ENCODE measurements around the gene FCRLA. TPM values are rescaled to one million over a fixed set of nuclear protein-coding genes. Genes with fewer than 3 reads are reported as not detected.
A peak's percentile ranks its signal among the peaks of the same experiment; 100 is the strongest.
"Not testable (repeated sequence)": the region's sequence is repeated elsewhere in the genome, so short reads cannot be mapped to it uniquely, and the experiment has no call there.

FCRLA gene, protein sequence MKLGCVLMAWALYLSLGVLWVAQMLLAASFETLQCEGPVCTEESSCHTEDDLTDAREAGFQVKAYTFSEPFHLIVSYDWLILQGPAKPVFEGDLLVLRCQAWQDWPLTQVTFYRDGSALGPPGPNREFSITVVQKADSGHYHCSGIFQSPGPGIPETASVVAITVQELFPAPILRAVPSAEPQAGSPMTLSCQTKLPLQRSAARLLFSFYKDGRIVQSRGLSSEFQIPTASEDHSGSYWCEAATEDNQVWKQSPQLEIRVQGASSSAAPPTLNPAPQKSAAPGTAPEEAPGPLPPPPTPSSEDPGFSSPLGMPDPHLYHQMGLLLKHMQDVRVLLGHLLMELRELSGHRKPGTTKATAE
- 1.3 and 6.6 TPM in 2 replicates for total RNA-seq (2012; rRNA removed)

DNA sequence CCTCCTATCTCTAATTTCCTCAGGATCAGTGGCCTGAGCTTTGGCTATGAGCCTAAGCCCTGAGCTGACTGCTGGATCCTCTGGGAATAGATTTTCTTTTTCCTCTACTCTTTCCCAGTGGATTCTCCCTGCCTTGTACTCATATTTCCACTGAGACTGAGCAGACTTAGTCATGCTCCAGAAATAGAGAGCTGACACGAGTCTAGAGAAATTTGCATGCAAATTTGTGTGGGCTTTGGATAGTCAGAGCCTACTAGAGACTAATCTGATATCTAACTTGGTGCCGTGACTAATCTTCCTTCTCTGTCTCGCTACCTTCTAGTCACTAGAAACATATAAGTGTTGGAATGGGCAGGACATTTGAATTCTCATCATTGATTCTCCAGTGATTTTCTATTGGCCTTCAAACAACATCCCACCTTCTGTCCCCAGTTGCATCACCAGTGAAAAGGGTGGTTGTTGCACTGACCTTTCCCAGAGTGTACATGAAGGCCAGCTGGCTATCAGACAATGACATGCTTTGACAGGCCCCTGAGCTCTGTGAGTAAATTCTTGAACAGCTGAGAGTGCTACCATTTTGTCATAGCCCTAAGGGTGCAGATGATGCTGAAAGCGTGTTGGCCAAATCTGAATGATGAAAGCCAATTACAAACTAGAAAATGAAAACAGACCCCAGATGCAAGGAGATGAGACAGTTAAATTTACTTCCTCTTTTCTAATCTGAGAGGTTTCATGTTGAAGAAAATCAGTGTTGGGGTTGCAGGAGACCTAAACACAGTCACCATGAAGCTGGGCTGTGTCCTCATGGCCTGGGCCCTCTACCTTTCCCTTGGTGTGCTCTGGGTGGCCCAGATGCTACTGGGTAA lies at the start of gene FCRLA:
Gene FCRLA (plus strand): TSS at position 748 of the 866 bp plus-strand sequence. CDS start 36 bp downstream, at position 784.
- Histone ChIP-seq H3K4me1 (ENCODE audit: control insufficient read depth, insufficient read depth, low read length) (peaks cover 17% of the 10 kb centered on the region), H3K36me3 (ENCODE audit: insufficient read depth, low read length) (no peaks in the 10 kb centered on the region), H3K27me3 (ENCODE audit: control insufficient read depth, insufficient read depth, low read length) (no peaks in the 10 kb centered on the region), H3K9me3 (replicated peaks; ENCODE audit: low read length) (no peaks in the 10 kb centered on the region), H3K9ac (ENCODE audit: low read depth, low read length) (peak within 1 kb of the TSS; percentile 65), H3K4me3 (ENCODE audit: low read length) (peak within 1 kb of the TSS; percentile 9), H3K4me2 (ENCODE audit: low read length) (peak within 1 kb of the TSS; percentile 61)

DNA sequence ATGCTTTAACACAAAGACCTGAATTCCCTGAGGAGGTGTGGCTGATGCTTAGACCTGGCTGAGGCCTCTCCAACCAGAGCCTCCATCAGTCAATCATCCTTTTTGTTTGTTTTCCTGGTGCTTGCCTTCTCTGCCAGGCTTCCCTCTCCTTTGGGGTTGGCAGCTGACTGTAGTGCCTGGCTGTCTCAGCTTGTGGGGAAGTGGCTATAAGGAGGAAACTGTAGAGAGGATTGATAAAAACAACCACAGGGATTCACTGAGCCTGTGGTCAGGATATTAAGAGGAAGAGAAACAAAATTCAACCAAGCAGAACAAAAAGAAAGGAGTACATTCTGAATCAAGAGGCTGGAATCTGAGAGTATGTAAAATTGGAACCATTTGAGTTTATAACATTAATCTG lies 48.5 kb upstream of the FCRLA start:
- not testable (repeated sequence) for H3K4me2 ChIP-seq (ENCODE audit: low read length); H3K27me3 ChIP-seq (ENCODE audit: control insufficient read depth, insufficient read depth, low read length); H3K9me3 ChIP-seq (replicated peaks; ENCODE audit: low read length); H3K36me3 ChIP-seq (ENCODE audit: insufficient read depth, low read length); H3K4me3 ChIP-seq (ENCODE audit: low read length); H3K4me1 ChIP-seq (ENCODE audit: control insufficient read depth, insufficient read depth, low read length); H3K9ac ChIP-seq (ENCODE audit: low read depth, low read length)

DNA sequence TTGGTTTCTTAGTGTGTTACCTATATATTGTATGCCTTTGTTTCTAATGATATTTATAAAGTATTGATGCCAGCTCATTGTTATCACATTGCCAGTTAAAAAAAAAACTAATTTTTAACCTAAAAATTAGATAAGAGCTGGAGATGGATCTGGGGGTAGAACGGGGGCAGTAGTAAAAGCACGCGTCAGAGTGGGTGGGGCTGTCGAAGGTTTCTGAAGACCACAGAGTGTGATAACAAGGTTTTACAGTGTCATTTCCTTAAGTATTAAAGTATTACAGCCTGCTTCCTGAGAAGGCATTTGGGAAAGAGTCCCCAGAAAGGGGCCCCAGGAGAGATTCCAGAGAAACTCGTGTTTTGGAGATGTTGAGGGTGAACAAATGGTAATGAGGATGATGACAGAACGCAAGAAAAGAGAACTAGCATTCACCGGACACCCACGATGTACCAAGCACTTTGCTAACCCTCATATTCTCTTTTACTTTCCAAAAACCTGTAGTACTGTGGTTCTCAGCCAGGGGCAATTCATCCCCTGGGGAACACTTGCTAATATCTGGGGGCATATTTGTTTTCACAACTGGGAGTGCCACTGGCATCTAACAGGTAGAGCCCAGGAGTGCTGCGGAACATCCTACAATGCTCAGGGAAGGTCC lies 45.2 kb upstream of the FCRLA start:
- not testable (repeated sequence) for H3K4me1 ChIP-seq (ENCODE audit: control insufficient read depth, insufficient read depth, low read length); H3K9ac ChIP-seq (ENCODE audit: low read depth, low read length)

DNA sequence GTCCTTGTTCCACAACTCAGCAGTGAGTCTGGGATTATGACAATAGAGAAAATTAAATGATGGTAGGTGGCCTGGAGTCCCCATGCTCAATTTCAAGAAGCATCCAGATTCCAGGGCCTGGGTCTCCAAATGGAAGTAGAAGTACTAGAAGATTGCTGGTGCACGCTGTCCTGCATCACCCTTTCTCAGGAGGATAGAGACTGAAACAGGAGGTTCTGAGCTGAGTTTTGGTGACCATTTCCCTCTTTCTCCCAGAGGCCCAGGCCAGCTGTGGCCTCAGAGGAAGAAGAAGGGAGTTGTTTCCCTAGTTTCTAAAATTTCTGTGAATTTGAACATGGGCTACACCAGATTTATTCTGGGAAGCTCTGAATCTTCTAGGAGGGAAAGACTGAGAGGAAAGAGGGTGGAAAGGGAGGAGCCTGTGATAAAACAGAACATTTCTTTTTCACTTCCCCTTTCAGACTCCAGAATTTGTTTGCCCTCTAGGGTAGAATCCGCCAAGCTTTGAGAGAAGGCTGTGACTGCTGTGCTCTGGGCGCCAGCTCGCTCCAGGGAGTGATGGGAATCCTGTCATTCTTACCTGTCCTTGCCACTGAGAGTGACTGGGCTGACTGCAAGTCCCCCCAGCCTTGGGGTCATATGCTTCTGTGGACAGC lies 44.2 kb upstream of the FCRLA start, which contains the start of gene FCGR2B:
Gene FCGR2B (plus strand): TSS at position 460 of the 656 bp plus-strand sequence. CDS start 99 bp downstream, at position 559.
- H3K36me3 ChIP-seq (ENCODE audit: insufficient read depth, low read length); H3K9me3 ChIP-seq (replicated peaks; ENCODE audit: low read length); H3K4me1 ChIP-seq (ENCODE audit: control insufficient read depth, insufficient read depth, low read length); H3K4me2 ChIP-seq (ENCODE audit: low read length); H3K4me3 ChIP-seq (ENCODE audit: low read length); H3K27me3 ChIP-seq (ENCODE audit: control insufficient read depth, insufficient read depth, low read length); H3K9ac ChIP-seq (ENCODE audit: low read depth, low read length): not testable (repeated sequence)

More for the DNA sequence above, 45.2 kb upstream of the FCRLA start:
- not testable (repeated sequence) for H3K36me3 ChIP-seq (ENCODE audit: insufficient read depth, low read length); H3K27me3 ChIP-seq (ENCODE audit: control insufficient read depth, insufficient read depth, low read length); H3K9me3 ChIP-seq (replicated peaks; ENCODE audit: low read length); H3K4me2 ChIP-seq (ENCODE audit: low read length); H3K4me3 ChIP-seq (ENCODE audit: low read length)

DNA sequence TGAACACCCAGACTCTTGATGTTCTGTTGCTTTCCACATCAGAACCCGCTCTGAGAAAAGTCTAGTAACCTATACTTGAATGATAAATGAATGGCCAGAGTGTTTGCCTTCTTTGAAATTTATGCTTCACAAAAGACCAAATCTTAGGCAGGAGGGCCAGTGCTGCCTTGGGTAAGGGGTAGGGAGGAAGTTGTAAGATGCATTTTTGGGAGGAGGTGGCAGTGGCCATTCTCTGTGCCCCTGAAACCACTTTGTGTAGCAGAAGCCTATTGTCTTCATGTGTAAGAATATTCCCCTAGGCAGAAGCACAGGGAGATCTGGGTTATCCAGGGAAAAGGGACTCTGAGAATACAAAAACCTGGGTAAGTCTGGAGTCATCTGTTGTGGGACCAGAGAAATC lies 43.5 kb upstream of the FCRLA start:
- not testable (repeated sequence) for H3K4me2 ChIP-seq (ENCODE audit: low read length); H3K4me3 ChIP-seq (ENCODE audit: low read length); H3K27me3 ChIP-seq (ENCODE audit: control insufficient read depth, insufficient read depth, low read length); H3K4me1 ChIP-seq (ENCODE audit: control insufficient read depth, insufficient read depth, low read length); H3K36me3 ChIP-seq (ENCODE audit: insufficient read depth, low read length); H3K9ac ChIP-seq (ENCODE audit: low read depth, low read length); H3K9me3 ChIP-seq (replicated peaks; ENCODE audit: low read length)

DNA sequence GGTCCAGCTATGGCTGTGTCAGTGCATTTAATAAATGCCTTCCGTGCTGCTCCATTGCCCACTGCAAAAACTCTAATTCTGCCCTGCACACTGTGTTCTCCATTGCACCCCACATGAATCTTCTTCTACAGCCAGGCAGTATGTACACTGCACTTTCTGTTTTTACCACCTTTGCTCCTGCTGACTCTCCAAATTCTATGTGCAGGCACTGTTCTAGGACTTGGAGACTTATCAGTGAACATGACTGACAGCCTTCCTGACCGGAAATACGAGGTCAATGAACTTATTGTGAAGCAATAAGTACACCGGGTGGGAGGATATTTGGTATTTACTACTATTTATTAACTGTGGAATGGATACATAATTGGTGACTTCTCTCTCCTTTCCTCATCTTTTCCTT lies 42.3 kb upstream of the FCRLA start:
- not testable (repeated sequence) for H3K4me3 ChIP-seq (ENCODE audit: low read length)

DNA sequence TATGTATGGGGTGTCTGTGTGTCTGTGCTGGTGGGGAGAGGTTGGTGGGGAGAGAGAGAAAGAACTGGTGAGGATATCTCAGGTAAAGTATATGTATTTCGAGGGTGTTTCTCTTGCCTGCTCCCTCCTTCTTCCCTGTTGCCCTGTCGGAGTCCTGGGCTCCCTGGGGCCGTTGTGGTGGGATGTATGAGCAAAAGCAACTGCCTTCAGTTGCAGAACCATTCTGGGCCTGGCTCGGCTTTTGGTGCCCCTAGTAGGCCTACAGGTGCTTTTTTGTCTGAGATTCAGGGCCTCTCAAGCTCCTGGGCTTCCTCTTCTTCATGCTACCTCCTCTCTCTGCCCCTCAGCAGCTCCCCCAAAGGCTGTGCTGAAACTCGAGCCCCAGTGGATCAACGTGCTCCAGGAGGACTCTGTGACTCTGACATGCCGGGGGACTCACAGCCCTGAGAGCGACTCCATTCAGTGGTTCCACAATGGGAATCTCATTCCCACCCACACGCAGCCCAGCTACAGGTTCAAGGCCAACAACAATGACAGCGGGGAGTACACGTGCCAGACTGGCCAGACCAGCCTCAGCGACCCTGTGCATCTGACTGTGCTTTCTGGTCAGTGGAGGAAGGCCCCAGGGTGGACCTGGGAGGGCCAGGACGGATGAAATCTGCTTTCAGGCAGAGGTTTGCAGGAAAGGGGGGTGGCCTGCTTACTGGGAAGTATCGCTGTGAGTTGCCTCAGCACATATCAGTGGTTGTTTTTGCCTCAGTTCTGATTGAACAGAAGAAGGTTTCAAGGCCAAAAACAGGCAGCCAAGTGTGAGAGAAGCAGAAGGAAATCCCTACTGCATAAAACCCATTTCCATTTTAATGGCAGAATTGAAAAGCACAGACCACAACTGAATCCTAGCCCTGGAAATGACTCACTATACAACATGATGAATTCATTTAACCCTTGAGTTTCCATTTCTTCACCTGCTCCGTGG lies 35.7 kb upstream of the FCRLA start:
- not testable (repeated sequence) for H3K9me3 ChIP-seq (replicated peaks; ENCODE audit: low read length); H3K27me3 ChIP-seq (ENCODE audit: control insufficient read depth, insufficient read depth, low read length); H3K4me1 ChIP-seq (ENCODE audit: control insufficient read depth, insufficient read depth, low read length); H3K4me3 ChIP-seq (ENCODE audit: low read length); H3K36me3 ChIP-seq (ENCODE audit: insufficient read depth, low read length); H3K4me2 ChIP-seq (ENCODE audit: low read length); H3K9ac ChIP-seq (ENCODE audit: low read depth, low read length)

More for the DNA sequence above, 42.3 kb upstream of the FCRLA start:
- H3K9me3 ChIP-seq (replicated peaks; ENCODE audit: low read length); H3K9ac ChIP-seq (ENCODE audit: low read depth, low read length); H3K4me2 ChIP-seq (ENCODE audit: low read length); H3K27me3 ChIP-seq (ENCODE audit: control insufficient read depth, insufficient read depth, low read length); H3K4me1 ChIP-seq (ENCODE audit: control insufficient read depth, insufficient read depth, low read length); H3K36me3 ChIP-seq (ENCODE audit: insufficient read depth, low read length): not testable (repeated sequence)

DNA sequence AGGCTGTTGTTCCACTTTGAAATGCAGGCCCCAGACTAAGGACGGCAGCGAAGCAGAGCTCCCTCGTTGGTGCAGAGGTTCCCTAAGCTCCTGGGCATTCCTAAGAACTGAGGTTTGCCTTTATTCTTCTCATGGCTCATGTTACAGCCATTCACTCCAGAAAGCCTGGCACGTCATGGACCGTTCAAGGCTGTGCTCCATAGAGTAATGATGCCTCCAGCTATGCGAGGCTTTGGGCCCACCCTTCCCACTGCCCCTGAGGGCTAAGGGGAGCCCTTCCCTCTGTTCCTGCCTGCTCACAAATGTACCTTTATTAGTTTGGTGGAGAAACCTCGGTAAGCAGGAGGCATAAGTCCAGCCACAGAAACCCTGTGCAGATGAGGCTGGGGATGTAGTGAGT lies 33.6 kb upstream of the FCRLA start:
- H3K9me3 ChIP-seq (replicated peaks; ENCODE audit: low read length); H3K9ac ChIP-seq (ENCODE audit: low read depth, low read length); H3K36me3 ChIP-seq (ENCODE audit: insufficient read depth, low read length); H3K4me2 ChIP-seq (ENCODE audit: low read length); H3K4me1 ChIP-seq (ENCODE audit: control insufficient read depth, insufficient read depth, low read length); H3K4me3 ChIP-seq (ENCODE audit: low read length); H3K27me3 ChIP-seq (ENCODE audit: control insufficient read depth, insufficient read depth, low read length): not testable (repeated sequence)

DNA sequence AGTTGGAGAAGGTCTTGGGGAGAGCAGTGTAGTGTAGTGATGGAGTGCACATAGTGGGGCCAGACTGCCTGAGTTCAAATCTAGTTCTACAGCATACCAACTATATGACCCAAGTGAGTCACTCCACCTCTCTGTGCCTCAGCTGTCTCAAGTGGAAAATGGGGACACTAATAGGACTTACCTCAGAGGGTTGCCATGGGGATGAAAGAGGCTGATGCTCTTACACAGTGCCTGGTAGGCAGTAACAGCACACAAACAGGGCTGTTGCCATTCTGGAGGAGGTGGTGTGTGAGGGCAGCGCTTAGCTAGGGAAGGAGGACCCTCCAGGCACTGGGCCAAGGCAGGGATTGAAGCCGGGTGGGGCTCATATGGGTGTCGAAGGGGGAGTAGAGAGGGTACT lies 32.6 kb upstream of the FCRLA start:
- not testable (repeated sequence) for H3K4me3 ChIP-seq (ENCODE audit: low read length); H3K36me3 ChIP-seq (ENCODE audit: insufficient read depth, low read length); H3K9ac ChIP-seq (ENCODE audit: low read depth, low read length); H3K9me3 ChIP-seq (replicated peaks; ENCODE audit: low read length); H3K27me3 ChIP-seq (ENCODE audit: control insufficient read depth, insufficient read depth, low read length); H3K4me1 ChIP-seq (ENCODE audit: control insufficient read depth, insufficient read depth, low read length); H3K4me2 ChIP-seq (ENCODE audit: low read length)

DNA sequence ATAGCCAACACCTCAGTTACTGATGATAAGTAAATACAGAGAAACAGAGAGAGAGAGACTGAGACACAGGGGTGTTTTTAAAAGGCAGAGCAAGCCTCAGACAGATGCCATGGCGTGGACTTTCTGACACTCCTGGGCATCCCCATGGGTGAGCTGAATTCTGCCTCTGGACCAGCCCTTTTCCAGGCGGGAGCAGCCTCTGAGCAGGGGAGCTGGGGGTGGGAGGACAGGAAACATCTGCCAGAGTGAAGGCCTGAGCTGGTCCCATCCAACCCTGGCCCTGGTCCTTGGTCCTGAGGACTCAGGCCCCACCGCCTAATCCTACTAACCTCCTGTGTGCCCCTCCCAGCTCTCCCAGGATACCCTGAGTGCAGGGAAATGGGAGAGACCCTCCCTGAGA lies 32.1 kb upstream of the FCRLA start:
- H3K27me3 ChIP-seq (ENCODE audit: control insufficient read depth, insufficient read depth, low read length); H3K4me1 ChIP-seq (ENCODE audit: control insufficient read depth, insufficient read depth, low read length); H3K9me3 ChIP-seq (replicated peaks; ENCODE audit: low read length); H3K9ac ChIP-seq (ENCODE audit: low read depth, low read length); H3K4me3 ChIP-seq (ENCODE audit: low read length); H3K4me2 ChIP-seq (ENCODE audit: low read length); H3K36me3 ChIP-seq (ENCODE audit: insufficient read depth, low read length): not testable (repeated sequence)

Data from skeletal muscle satellite cell (primary cell).